Neural cell (in vitro differentiated cells): ENCODE results near the gene PAX8. TPM values are rescaled to one million over a fixed set of nuclear protein-coding genes. Genes with fewer than 3 reads are reported as not detected.

ENCODE experiments used
- H2AFZ ChIP-seq: fragments of 200-600, 300-800 bp; sonication (generic), shearing (Covaris generic); 2 replicates; pipeline ENCODE4 v1.6.0; 2014; ENCODE audit warnings: low read depth, mild to moderate bottlenecking, antibody characterized with exemption, low read length, moderate library complexity
- H3F3A ChIP-seq: fragments of 200-600 bp; shearing (Covaris generic); 2 replicates; pipeline ENCODE4 v1.6.1; 2016; ENCODE audit warnings: mild to moderate bottlenecking, moderate library complexity, mixed read lengths, antibody characterized with exemption, low read length; ENCODE audit not compliant: insufficient read depth, poor library complexity, severe bottlenecking
- H3K27ac ChIP-seq: fragments of 200-600, 300-800 bp; sonication (generic), shearing (Covaris generic); 2 replicates; pipeline ENCODE4 v1.5.1; 2014; ENCODE audit warnings: mild to moderate bottlenecking, low read length, moderate library complexity
- H3K27me3 ChIP-seq: fragments of 300-800, 200-600 bp; sonication (generic), shearing (Covaris generic); 2 replicates; pipeline ENCODE4 v1.6.0; 2014; ENCODE audit warnings: mild to moderate bottlenecking, low read depth, low read length, moderate library complexity; ENCODE audit not compliant: insufficient read depth
- H3K36me3 ChIP-seq: fragments of 300-800, 200-600 bp; sonication (generic), shearing (Covaris generic); 2 replicates; pipeline ENCODE4 v1.5.1; 2014; ENCODE audit warnings: mild to moderate bottlenecking, antibody characterized with exemption, low read length, moderate library complexity; ENCODE audit not compliant: insufficient read depth
- H3K4me2 ChIP-seq: fragments of 300-800, 200-600 bp; sonication (generic), shearing (Covaris generic); 2 replicates; pipeline ENCODE4 v1.6.0; 2014; ENCODE audit warnings: mild to moderate bottlenecking, low read length
- H3K4me3 ChIP-seq: fragments of 300-800, 200-600 bp; sonication (generic), shearing (Covaris generic); 2 replicates; pipeline ENCODE4 v1.5.1; 2014; ENCODE audit warnings: mild to moderate bottlenecking, low read length, moderate library complexity
- H3K79me2 ChIP-seq: fragments of 200-600 bp; shearing (Covaris generic); replicated peaks from 2 replicates; pipeline ENCODE4 v1.6.0; 2014; ENCODE audit warnings: mild to moderate bottlenecking, low read length, moderate library complexity; ENCODE audit not compliant: insufficient read depth
- H3K9ac ChIP-seq: fragments of 300-800, 200-600 bp; sonication (generic), shearing (Covaris generic); 2 replicates; pipeline ENCODE4 v1.6.1; 2016; ENCODE audit warnings: mild to moderate bottlenecking, low read length, mixed read lengths
- H3K9me2 ChIP-seq: fragments of 200-600 bp; shearing (Covaris generic); 2 replicates; pipeline ENCODE4 v1.6.1; 2016; ENCODE audit warnings: mild to moderate bottlenecking, low read length, mixed read lengths; ENCODE audit not compliant: insufficient read depth
- H3K9me3 ChIP-seq: fragments of 200-600, 300-800 bp; sonication (generic), shearing (Covaris generic); 2 replicates; pipeline ENCODE4 v1.6.1; 2016; ENCODE audit warnings: mild to moderate bottlenecking, mixed run types, low read length, moderate library complexity, mixed read lengths
- H4K20me1 ChIP-seq: fragments of 200-600 bp; shearing (Covaris generic); 2 replicates; pipeline ENCODE4 v1.6.1; 2016; ENCODE audit warnings: mild to moderate bottlenecking, mixed run types; ENCODE audit not compliant: insufficient read depth
- CTCF ChIP-seq: fragments of 450-650 bp; IDR thresholded peaks from 2 replicates; pipeline ENCODE4 v1.5.1; 2014; ENCODE audit warnings: antibody characterized with exemption, mild to moderate bottlenecking, moderate library complexity; ENCODE audit not compliant: poor library complexity, severe bottlenecking
- EP300 ChIP-seq: fragments of 450-650 bp; conservative IDR thresholded peaks from 2 replicates; pipeline ENCODE4 v1.6.1; 2014; ENCODE audit warnings: antibody characterized with exemption, mild to moderate bottlenecking, moderate library complexity; ENCODE audit not compliant: poor library complexity, severe bottlenecking
- EZH2 ChIP-seq: fragments of 200-600, 300-800 bp; shearing (Covaris generic), sonication (generic); IDR thresholded peaks from 2 replicates; pipeline ENCODE4 v1.6.1; 2014; ENCODE audit warnings: antibody characterized with exemption, low read length, borderline replicate concordance, mild to moderate bottlenecking; ENCODE audit not compliant: insufficient read depth, poor library complexity, severe bottlenecking
- MXI1 ChIP-seq: fragments of 450-650 bp; conservative IDR thresholded peaks from 2 replicates; pipeline ENCODE4 v1.6.1; 2014; ENCODE audit warnings: antibody characterized with exemption, mild to moderate bottlenecking; ENCODE audit not compliant: poor library complexity, severe bottlenecking
- POLR2AphosphoS5 ChIP-seq: IDR thresholded peaks from 2 replicates; pipeline ENCODE4 v1.6.1; 2012
- RAD21 ChIP-seq: fragments of 450-650 bp; conservative IDR thresholded peaks from 2 replicates; pipeline ENCODE4 v1.6.1; 2014; ENCODE audit warnings: antibody characterized with exemption, mild to moderate bottlenecking, moderate library complexity
- REST ChIP-seq: IDR thresholded peaks from 2 replicates; pipeline ENCODE4 v1.6.1; 2012; ENCODE audit warnings: borderline replicate concordance
- SMC3 ChIP-seq: fragments of 450-650 bp; conservative IDR thresholded peaks from 2 replicates; pipeline ENCODE4 v1.6.1; 2014; ENCODE audit warnings: antibody characterized with exemption, mild to moderate bottlenecking, moderate library complexity; ENCODE audit not compliant: poor library complexity
- TAF1 ChIP-seq: IDR thresholded peaks from 2 replicates; pipeline ENCODE4 v1.6.1; 2012; ENCODE audit warnings: low read depth
- polyA plus RNA-seq: library from polyadenylated mRNA; depleted of rRNA; stranded (reverse); fragments of >200 nt; gene quantifications from 2 replicates; pipeline ENCODE4 v1.2.3, GENCODE V29; 2014

The PAX8 gene
- polyA plus RNA-seq, 1 donor from 2014 or later, result not detected

GRCh38 chr2:113219525-113219888, 59.2 kb downstream of the PAX8 start:
- Histone ChIP-seq H3K9me2 (no peaks in the 10 kb centered on the region), H3K27ac (no peak overlapping the region), H3F3A (no peaks in the 10 kb centered on the region), H4K20me1 (no peaks in the 10 kb centered on the region), H3K4me3 (no peak overlapping the region), H3K27me3 (no peaks in the 10 kb centered on the region), H3K79me2 (no peaks in the 10 kb centered on the region), H3K9ac (no peak overlapping the region), H2AFZ (no peak overlapping the region), H3K4me2 (no peak overlapping the region), H3K9me3 (no peaks in the 10 kb centered on the region), H3K36me3 (no peaks in the 10 kb centered on the region)
- TF ChIP-seq RAD21 (no peak), REST (no peak), MXI1 (no peak), SMC3 (no peak), CTCF (no peak), POLR2AphosphoS5 (no peak), TAF1 (no peak), EZH2 (no peak), EP300 (no peak)

GRCh38 chr2:113219092-113219441, 59.7 kb downstream of the PAX8 start:
- TF ChIP-seq MXI1 (no peak), EZH2 (no peak), REST (no peak), SMC3 (no peak), POLR2AphosphoS5 (no peak), TAF1 (no peak), RAD21 (no peak), EP300 (no peak), CTCF (no peak)
- Histone ChIP-seq H3K9ac (no peak overlapping the region), H2AFZ (no peak overlapping the region), H3K36me3 (no peaks in the 10 kb centered on the region), H3K27me3 (no peaks in the 10 kb centered on the region), H3K4me2 (no peak overlapping the region), H3K79me2 (no peaks in the 10 kb centered on the region), H3K4me3 (no peak overlapping the region), H4K20me1 (no peaks in the 10 kb centered on the region), H3K9me2 (no peaks in the 10 kb centered on the region), H3K27ac (no peak overlapping the region), H3K9me3 (no peaks in the 10 kb centered on the region), H3F3A (no peaks in the 10 kb centered on the region)
